Measurements from ENCODE around the gene ZSCAN2.
"Not testable (repeated sequence)": the region's sequence is repeated elsewhere in the genome, so short reads cannot be mapped to it uniquely, and the experiment has no call there.

Gene ZSCAN2

DNA sequence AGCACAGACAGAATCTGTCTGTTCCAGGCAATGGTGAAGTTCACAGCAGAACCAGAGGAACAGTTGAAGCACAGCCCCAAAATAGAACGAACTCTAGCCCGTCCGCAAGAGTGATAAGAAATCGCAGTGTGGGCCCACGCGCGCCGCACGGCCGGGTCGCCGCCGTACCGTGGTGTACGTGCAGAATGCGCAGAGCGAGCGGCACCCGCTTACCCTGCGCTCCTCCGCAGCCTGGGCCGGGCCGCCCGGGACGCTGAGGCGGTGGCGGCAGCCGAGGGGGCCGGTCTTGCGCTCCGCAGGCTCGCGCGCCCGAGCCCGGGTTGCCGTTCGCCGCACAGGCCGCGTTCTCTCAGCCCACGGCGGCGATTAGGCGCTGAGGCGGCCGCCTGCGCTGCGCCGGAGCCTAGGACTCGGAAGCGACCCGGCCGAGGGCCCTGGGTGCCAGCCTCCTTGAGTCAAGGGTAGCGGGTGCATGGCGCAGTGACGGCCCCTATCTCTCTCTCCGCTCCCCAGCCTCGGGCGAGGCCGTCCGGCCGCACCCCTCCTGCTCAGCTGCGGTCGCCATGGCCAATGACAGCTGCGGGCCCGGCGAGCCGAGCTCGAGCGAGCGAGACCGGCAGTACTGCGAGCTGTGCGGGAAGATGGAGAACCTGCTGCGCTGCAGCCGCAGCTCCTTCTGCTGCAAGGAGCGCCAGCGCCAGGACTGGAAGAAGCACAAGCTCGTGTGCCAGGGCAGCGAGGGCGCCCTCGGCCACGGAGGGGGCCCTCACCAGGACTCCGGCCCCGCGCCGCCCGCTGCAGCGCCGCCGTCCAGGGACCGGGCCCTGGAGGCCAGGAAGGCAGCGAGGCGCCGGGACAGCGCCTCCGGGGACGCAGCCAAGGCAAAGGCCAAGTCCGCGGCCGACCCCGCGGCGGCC lies 32.8 kb downstream of the ZSCAN2 start:
- no peak for DNase-seq (ENCODE audit: low read depth, low spot score)

GRCh38 chr15:84634228-84634837 lies 33.5 kb downstream of the ZSCAN2 start:
- DNase-seq (ENCODE audit: low read depth, low spot score), result no peak
- H3K27ac ChIP-seq, result peak overlapping the region; percentile 57

More for the DNA sequence above, 32.8 kb downstream of the ZSCAN2 start:
- peak overlapping the region; percentile 57 for H3K27ac ChIP-seq

GRCh38 chr15:84638103-84638502 lies 37.3 kb downstream of the ZSCAN2 start:
- DNase-seq (ENCODE audit: low read depth, low spot score), result no peak
- H3K27ac ChIP-seq, result no peak overlapping the region

DNA sequence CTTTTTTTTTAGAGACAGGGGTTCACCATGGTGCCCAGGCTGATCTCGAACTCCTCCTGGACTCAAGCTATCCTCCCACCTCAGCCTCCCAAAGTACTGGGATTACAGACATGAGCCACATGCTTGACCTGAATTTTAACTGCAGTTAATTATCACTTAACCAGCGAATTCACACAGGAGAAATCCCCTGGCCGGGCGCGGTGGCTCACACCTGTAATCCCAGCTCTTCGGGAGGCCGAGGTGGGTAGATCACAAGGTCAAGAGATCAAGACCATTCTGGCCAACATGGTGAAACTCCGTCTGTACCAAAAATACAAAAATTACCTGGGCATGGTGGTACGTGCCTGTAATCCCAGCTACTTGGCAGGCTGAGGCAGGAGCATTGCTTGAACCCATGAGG lies 41.1 kb downstream of the ZSCAN2 start:
- H3K27ac ChIP-seq; DNase-seq (ENCODE audit: low read depth, low spot score): not testable (repeated sequence)

GRCh38 chr15:84642640-84643039 lies 41.8 kb downstream of the ZSCAN2 start:
- not testable (repeated sequence) for H3K27ac ChIP-seq; DNase-seq (ENCODE audit: low read depth, low spot score)

DNA sequence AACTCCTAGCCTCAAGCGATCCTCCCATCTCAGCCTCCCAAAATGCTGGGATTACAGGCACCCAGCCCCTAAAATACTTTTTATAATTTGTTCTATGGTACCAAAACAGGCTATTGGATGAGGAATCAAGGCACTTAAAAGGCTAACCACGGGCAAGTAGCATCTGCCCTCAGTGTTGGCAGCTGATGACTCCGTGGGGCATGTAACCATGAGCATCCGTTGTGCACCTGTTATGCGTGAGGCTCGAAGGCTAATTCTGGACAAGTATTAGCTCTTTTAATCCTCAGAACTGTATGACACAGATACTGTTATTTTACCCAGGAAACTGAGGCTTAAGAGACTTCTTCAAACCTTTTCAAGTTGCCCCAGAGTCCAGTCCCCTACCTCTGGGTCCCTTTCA lies 43.0 kb downstream of the ZSCAN2 start:
- DNase-seq (ENCODE audit: low read depth, low spot score), result no peak
- H3K27ac ChIP-seq, result no peak overlapping the region

GRCh38 chr15:84645496-84645895 lies 44.7 kb downstream of the ZSCAN2 start:
- DNase-seq (ENCODE audit: low read depth, low spot score), result no peak
- H3K27ac ChIP-seq, result no peak overlapping the region

DNA sequence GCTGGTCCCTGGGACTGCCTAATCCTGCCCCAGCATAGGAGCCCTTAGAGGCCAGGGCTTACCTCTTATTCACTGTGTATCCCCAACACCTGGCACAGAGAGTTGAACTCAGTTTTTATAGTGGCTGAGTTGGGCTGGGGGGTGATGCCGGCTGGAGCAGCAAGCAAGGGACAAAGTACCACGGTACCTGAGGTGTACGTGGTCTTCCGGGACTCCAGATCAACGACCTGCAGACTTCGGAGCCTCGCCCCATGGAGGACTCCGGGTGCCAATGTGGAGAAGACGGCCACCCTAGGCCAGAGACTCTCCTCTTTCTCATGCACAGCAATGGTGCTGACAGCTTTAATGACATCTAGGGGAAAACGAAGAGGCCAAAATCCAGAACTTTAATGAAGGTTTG lies 45.2 kb downstream of the ZSCAN2 start:
- H3K27ac ChIP-seq, result no peak overlapping the region
- no peak for DNase-seq (ENCODE audit: low read depth, low spot score)

DNA sequence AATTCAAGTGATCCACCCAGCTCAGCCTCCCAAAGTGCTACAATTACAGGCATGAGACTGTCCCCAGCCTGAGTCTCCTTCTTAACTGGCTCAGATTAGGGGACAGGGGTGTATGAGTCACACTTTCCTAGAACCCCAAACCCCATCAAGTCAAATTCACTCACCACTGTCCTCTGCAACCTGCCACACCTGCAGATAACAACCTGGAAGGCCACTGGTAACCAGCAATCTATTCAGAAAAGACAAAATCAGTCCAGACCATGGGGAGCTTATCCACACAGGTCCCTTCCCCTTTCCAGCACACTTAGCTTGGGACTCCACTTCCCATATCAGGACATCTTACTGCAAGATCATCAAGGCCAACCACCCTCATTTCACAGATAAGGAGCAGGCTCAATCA lies 46.9 kb downstream of the ZSCAN2 start:
- DNase-seq (ENCODE audit: low read depth, low spot score), result no peak
- H3K27ac ChIP-seq, result no peak overlapping the region

DNA sequence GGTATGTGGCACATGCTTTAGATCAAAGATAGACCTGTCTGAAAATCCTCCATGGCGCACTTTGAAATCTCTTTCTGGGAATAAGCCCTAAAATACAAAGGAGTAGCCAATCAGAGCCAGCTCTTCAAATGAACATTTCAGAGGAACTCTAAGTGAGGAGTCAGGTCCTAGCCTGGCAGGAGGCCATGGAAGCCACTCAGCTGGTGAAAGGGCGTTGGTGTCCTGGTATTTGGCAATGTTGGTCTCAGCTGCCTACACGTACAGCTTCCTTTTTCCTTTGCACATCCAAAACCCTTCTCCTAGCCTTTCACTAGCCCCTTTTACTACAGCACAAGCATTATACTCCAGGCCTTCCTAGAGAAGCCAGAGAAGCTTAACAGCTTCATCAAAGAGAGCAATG lies 47.7 kb downstream of the ZSCAN2 start:
- H3K27ac ChIP-seq, result no peak overlapping the region
- no peak for DNase-seq (ENCODE audit: low read depth, low spot score)

DNA sequence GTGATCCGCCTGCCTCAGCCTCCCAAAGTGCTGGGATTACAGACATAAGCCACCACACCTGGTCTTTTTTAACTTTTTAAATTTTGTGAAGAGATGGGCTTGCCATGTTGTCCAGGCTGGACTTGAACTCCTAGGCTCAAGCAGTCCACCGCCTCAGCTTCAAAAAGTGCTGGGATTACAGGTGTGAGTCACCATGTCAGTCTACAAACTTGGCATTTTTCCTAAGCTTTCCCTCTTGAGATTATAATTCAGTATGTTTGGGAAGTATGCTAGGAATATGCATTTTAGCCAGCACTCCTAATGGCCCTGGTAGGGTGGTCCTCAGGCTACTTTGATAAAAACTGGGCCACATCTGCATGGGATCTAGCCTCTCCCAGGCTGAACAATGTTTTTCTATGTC lies 48.9 kb downstream of the ZSCAN2 start:
- DNase-seq (ENCODE audit: low read depth, low spot score), result no peak
- H3K27ac ChIP-seq, result no peak overlapping the region

GRCh38 chr15:84653584-84653909 lies 52.7 kb downstream of the ZSCAN2 start:
- DNase-seq (ENCODE audit: low read depth, low spot score), result no peak
- peak overlapping the region; percentile 79 for H3K27ac ChIP-seq

DNA sequence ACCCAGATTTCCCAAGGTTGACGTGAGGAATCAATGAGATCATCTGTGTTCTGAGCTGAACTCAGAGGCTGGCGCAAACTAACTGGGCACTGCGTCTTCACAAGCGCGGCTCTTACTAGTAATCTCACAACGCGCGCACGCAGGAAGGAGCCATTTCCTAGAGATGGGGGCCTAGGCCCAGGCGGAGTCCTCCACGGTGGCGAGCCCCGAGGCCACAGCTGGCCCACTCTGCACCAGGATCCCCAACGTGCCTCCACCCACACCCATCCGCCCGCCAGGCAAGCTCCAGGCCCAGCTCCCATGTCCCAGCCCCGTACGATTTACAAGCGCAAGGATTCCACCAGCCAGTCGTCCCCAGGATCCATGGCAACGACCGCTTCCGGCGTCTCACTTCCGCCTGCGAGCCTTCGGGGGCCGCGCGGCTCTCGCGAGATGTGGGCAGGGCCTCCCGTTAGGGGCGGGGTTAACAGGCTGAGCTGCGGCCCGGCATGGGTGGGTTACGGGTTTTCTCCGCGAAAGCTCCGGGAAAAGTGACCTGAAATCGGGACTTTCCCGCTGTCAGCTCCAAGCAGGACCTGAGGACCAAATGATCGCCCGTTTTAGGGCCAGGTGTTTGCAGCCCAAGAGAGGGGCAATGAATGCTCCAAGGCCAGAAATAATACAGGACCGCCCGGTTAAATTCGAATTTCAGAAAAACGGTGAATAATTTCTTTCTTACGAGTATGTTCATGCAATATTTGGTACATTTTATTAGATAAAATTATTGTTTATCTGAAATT lies 53.3 kb downstream of the ZSCAN2 start, which contains the start of gene WDR73:
Gene WDR73 (minus strand): TSS at position 374 of the 779 bp plus-strand sequence. CDS start 9 bp downstream, at position 365.
- peak; percentile 66 for DNase-seq (ENCODE audit: low read depth, low spot score)
- peak within 1 kb of the TSS; percentile 79 for H3K27ac ChIP-seq

- DNase-seq (ENCODE audit: low read depth, low spot score), result peak; percentile 27
Measured at GRCh38 chr15:84654689-84655453, 54.1 kb downstream of the ZSCAN2 start.

GRCh38 chr15:84656972-84657371 lies 56.2 kb downstream of the ZSCAN2 start:
- H3K27ac ChIP-seq, result no peak overlapping the region

More at GRCh38 chr15:84654689-84655453, 54.1 kb downstream of the ZSCAN2 start:
- H3K27ac ChIP-seq, result peak overlapping the region; percentile 79

DNA sequence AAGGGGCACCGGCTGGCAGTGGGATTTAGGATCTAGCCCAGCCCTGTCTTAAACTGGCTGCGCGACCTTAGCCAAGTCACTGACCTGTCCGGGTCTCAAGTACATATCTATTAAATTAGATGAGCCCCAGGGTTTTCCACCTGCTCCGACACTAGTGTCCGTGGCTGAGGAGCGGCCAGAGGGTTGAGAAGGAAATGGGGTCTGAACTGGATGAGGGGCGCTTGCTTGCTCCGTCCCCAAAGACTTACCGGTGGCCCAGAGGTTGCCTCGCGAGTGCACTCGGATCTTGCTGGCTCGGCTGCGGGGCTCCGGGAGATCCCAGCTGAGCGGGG lies 56.9 kb downstream of the ZSCAN2 start:
- H3K27ac ChIP-seq, result no peak overlapping the region
- no peak for DNase-seq (ENCODE audit: low read depth, low spot score)

More at GRCh38 chr15:84656972-84657371, 56.2 kb downstream of the ZSCAN2 start:
- DNase-seq (ENCODE audit: low read depth, low spot score), result no peak

- no peak for DNase-seq (ENCODE audit: low read depth, low spot score)
- H3K27ac ChIP-seq, result peak within 1 kb of the TSS; percentile 51
Measured at GRCh38 chr15:84658080-84658787, 57.4 kb downstream of the ZSCAN2 start, which contains the start of gene NMB. Gene NMB (minus strand): TSS chr15:84658199. CDS start chr15:84658152, 47 bp downstream.

DNA sequence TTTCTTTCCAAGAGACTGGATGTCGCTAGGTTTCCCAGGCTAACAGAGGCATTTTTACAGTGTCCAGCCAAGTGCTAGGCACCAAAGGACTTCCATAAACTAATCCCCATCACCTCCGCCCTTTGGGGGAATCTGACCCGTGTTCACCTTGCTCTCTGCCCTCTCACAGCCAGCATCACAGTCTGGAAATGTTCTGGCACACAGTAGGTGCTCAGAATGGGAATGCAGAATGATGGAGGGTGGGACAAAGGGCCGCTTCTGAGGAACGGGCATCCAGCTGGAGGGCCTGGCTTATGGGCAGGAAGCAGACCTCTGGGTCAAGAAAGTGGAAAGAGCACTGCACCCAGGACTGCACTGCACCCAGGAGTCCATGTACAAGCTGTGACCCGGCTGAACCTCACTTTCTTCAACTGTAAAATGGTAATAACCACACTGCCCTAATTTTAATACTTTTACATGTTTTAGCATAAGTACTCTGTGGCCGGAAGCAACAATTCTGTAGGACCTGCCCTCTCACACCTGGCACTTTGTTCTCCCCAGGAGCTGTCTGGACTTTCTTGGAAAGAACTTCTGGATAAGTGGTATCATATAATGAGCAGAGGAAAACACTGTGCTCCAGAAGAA lies 58.1 kb downstream of the ZSCAN2 start:
- peak overlapping the region; percentile 51 for H3K27ac ChIP-seq
- DNase-seq (ENCODE audit: low read depth, low spot score), result no peak

Data from epithelial cell of prostate (primary cell).